Muscle of leg (tissue), 11 donors: Measurements from ENCODE around the gene UBQLNL. TPM values are rescaled to one million over a fixed set of nuclear protein-coding genes. Genes with fewer than 3 reads are reported as not detected.

ENCODE experiments used
- DNase-seq: peaks from one replicate; pipeline ENCODE4 v3.0.0; 2013
- H3K27ac ChIP-seq: one replicate; pipeline ENCODE4 v1.5.1; 2013; ENCODE audit warnings: mild to moderate bottlenecking, low read length, control low read depth
- H3K27me3 ChIP-seq: one replicate; pipeline ENCODE4 v1.6.1; 2013; ENCODE audit warnings: low read length; ENCODE audit not compliant: control insufficient read depth, insufficient read depth
- H3K36me3 ChIP-seq: one replicate; pipeline ENCODE4 v1.6.1; 2013; ENCODE audit warnings: low read length; ENCODE audit not compliant: control insufficient read depth, insufficient read depth
- H3K4me1 ChIP-seq: one replicate; pipeline ENCODE4 v1.6.1; 2013; ENCODE audit warnings: low read length; ENCODE audit not compliant: control insufficient read depth, insufficient read depth
- H3K4me3 ChIP-seq: one replicate; pipeline ENCODE4 v1.5.1; 2013; ENCODE audit warnings: low read length, control low read depth
- H3K9me3 ChIP-seq: replicated peaks from 2 replicates; pipeline ENCODE4 v1.6.1; 2013; ENCODE audit warnings: low read depth, low read length; ENCODE audit not compliant: control insufficient read depth
- WGBS: methylation state at CpG from one replicate; pipeline ENCODE4 v1.1.5; 2013; ENCODE audit warnings: missing lambda C conversion rate; ENCODE audit not compliant: insufficient coverage; 5-methylcytosine and 5-hydroxymethylcytosine counted together
- polyA plus RNA-seq, 8 donors: library from polyadenylated mRNA; unstranded; fragments of 120-200 nt; gene quantifications; one replicate each; pipeline versions ENCODE4 v1.2.1 to v1.2.3, GENCODE V29; 2013; ENCODE audit warnings: inconsistent platforms in 1 of 8, low replicate concordance in 1 of 8; ENCODE audit not compliant: insufficient read length in 8 of 8, insufficient read depth in 1 of 8
- total RNA-seq: library from RNA; stranded (reverse); fragments of 120-200 nt; gene quantifications from one replicate; pipeline ENCODE4 v1.2.4, GENCODE V29; 2013

UBQLNL gene
- total and polyA plus RNA-seq, 9 donors = 0.11 to 0.38 (median 0.19) TPM

DNA sequence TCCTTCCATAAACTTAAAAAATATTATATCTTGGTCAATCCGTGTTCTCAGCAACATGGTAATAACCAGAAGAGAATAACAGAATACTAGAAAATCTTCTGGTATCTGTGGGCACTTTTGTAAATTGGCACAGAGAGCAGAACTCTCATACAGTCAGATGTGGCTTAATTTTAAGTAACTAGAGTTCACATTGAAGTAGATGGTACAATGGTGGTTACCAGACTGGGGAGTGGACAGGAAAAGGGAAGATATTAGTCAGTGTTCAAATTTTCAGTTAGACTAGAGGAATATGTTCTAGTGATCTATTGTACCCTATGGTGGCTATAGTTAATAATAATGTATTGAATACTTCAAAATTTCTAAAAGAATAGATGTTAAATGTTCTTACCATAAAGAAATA lies 24.9 kb upstream of the UBQLNL start:
- Histone ChIP-seq H3K36me3 (no peaks in the 10 kb centered on the region), H3K27me3 (no peaks in the 10 kb centered on the region), H3K9me3 (no peaks in the 10 kb centered on the region), H3K27ac (no peak overlapping the region), H3K4me1 (no peaks in the 10 kb centered on the region), H3K4me3 (no peak overlapping the region)
- no peak for DNase-seq
- no CpG with 5 or more reads among the region's 1 CpG for WGBS

DNA sequence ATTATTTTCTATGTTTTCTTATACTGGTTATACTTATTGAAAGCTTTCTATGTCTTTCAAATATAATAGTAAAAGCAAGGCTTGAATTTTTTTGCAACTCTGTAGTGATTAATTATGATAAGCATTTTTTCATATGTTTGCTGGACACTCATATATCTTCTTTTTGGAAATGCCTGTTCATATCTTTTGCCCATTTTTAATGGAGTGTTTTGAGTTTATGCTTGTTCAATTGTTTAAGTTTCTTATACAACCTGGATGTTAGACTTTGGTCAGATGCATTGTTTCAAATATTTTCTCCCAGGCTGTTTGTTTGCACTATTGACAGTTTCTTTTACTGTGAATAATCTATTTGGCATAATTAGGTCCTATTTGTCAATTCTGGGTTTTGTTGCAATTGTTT lies 20.0 kb upstream of the UBQLNL start:
- no peaks in the 10 kb centered on the region for H3K27me3 ChIP-seq
- no peak for DNase-seq
- no peaks in the 10 kb centered on the region for H3K36me3 ChIP-seq
- no peak overlapping the region for H3K4me3 ChIP-seq
- H3K27ac ChIP-seq = no peak overlapping the region
- no peaks in the 10 kb centered on the region for H3K9me3 ChIP-seq
- H3K4me1 ChIP-seq = no peaks in the 10 kb centered on the region

DNA sequence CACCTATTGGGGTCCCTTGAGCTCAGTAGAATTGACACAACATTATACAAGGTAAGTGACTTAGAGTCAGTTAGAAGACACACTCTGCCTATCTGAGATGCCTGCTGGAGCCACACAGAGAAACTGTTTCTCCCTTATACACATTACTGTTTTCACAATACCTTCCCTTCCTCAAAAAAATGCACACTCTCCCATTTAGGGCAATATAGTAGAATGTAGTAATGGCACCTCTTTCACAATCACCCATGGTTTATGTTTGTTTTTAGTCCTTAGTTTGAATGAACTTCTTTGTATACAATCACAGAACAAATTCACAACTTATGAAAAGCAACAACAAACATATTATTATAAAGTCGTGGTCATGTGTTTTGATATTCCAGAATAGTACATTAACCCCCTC lies 17.5 kb upstream of the UBQLNL start:
- Histone ChIP-seq H3K27me3 (no peaks in the 10 kb centered on the region), H3K36me3 (no peaks in the 10 kb centered on the region), H3K27ac (no peak overlapping the region), H3K9me3 (no peaks in the 10 kb centered on the region), H3K4me1 (no peaks in the 10 kb centered on the region), H3K4me3 (no peak overlapping the region)
- WGBS = no CpG with 5 or more reads among the region's 1 CpG
- DNase-seq = no peak

DNA sequence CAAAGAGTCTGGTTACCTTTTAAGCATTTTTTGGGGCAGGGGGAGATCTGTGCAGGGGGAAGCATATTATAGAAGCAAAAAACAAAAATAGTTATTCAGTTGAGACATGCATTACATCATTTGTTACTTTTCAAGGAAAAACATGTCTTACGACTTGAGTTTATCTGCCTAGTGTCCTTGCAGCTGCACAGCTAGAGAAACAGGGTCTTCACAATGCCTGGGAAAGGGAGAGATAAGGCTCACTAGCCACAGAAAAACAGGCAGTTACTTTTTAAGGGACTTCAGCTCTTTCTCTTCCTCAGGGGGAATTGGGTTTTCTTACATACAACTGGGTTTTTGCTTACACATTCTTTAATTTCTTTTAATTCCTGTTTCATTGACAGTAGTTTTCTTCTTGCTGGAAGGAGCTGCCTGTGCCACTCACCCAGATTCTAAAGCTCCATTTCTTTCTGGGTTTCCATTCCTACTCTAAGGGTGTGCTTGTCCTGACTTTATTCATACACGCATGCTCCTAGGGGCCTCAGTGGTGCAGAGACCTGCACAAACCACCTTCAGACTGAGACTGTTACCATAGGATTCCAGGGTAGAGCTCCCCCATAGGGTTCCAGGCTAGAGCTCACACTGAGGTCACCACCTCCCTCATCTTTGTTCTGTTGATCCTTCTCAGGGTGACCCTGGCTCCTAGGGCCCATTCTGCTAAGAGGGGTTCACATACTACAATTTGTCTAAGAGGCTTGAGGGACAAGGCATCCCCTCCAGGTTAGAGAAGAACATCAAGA lies 14.7 kb upstream of the UBQLNL start:
- no peaks in the 10 kb centered on the region for H3K4me1 ChIP-seq
- H3K9me3 ChIP-seq = no peaks in the 10 kb centered on the region
- H3K4me3 ChIP-seq = no peak overlapping the region
- no peak overlapping the region for H3K27ac ChIP-seq
- no peaks in the 10 kb centered on the region for H3K36me3 ChIP-seq
- no peaks in the 10 kb centered on the region for H3K27me3 ChIP-seq
- DNase-seq = no peak
- 100% methylated on average over 1 of the region's 2 CpGs for WGBS

DNA sequence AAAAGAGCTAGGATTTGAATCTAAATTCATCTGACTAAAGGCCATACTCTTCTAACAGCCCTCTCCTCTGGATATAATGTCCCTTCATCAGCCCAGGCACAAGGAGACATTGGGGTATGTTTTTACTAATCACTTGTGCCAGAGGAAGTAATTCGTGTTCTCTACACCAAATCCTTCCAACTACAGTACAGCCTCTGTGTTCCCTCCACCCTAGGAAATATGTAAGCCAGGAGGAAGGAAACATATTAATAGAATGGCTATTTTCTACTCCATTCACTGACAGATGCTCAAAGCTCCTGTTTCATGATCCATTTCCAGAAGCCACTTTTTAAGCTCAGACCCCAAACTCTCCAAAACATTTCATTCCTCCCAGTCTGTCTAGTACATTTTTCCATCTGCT lies 12.0 kb upstream of the UBQLNL start:
- H3K4me3 ChIP-seq = no peak overlapping the region
- WGBS = no CpG with 5 or more reads among the region's 1 CpG
- no peaks in the 10 kb centered on the region for H3K4me1 ChIP-seq
- no peak overlapping the region for H3K27ac ChIP-seq
- no peaks in the 10 kb centered on the region for H3K36me3 ChIP-seq
- no peaks in the 10 kb centered on the region for H3K9me3 ChIP-seq
- DNase-seq = no peak
- H3K27me3 ChIP-seq = no peaks in the 10 kb centered on the region

DNA sequence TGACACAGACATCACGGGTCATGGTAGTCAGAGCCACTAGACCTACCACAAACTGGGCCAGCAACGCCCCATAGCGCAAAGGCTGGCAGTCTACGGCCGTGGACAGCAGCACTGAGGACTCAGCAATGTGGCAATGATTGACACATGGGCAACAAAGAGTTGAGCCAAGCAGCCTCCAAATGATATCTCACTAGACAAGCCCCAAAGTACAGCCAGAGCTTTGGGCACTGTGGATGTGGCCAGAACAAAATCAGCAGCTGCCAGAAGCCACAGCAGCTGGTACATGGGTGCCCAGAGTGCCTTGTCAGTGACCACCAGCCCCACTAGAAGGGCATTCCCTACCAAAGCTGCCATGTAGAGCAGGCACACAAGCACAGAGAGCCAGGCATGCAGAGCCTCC lies 11.2 kb upstream of the UBQLNL start:
- H3K4me1 ChIP-seq = no peaks in the 10 kb centered on the region
- WGBS = 88% methylated on average over 5 of the region's 5 CpGs
- no peak for DNase-seq
- no peak overlapping the region for H3K27ac ChIP-seq
- H3K4me3 ChIP-seq = no peak overlapping the region
- H3K36me3 ChIP-seq = no peaks in the 10 kb centered on the region
- H3K27me3 ChIP-seq = no peaks in the 10 kb centered on the region
- H3K9me3 ChIP-seq = no peaks in the 10 kb centered on the region

DNA sequence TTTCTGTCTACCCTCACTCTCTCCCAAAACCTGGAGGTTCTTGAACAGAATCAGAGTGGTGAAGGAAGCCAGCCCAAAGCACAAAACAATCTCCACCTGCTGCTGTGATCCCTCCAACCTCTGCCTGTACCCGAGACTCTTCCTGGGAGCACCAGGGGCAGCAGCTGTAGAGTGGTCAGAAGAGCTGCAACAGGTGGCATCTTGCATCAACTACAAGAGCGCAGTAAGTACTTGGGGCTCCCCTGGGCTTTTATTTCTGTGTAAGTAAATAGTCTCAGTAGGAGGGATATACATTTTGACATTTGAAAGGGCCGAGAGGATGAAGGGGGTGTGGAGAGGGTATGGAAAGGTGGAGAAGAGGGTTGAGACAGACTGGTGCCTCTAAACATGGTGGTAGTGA lies 8.3 kb upstream of the UBQLNL start:
- no peaks in the 10 kb centered on the region for H3K36me3 ChIP-seq
- H3K4me1 ChIP-seq = no peaks in the 10 kb centered on the region
- 34% methylated on average over 3 of the region's 3 CpGs for WGBS
- no peak overlapping the region for H3K27ac ChIP-seq
- no peak for DNase-seq
- H3K27me3 ChIP-seq = no peaks in the 10 kb centered on the region
- no peak overlapping the region for H3K4me3 ChIP-seq
- H3K9me3 ChIP-seq = no peaks in the 10 kb centered on the region

DNA sequence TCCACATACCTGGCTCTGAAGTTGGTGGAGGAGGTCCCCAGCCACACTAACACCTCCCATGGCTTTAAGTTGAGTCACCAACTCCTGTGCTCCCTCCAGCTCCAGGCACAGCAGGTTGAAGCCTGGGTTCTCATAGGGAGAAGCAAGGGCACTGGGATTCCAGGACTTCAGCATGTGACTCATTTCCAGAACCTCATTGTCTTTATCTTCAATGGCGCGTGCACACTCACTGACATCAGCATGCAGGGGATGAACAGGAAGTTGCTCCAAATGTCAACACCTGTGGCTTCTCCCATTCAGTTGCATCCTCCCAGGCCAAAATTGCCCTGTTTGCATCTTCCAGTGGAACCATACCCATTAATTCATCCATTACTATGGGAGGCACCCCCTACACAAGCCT lies 5.8 kb upstream of the UBQLNL start:
- Histone ChIP-seq H3K4me3 (no peak overlapping the region), H3K9me3 (no peaks in the 10 kb centered on the region), H3K36me3 (no peaks in the 10 kb centered on the region), H3K27ac (no peak overlapping the region), H3K27me3 (no peaks in the 10 kb centered on the region), H3K4me1 (no peaks in the 10 kb centered on the region)
- DNase-seq = no peak
- 100% methylated on average over 2 of the region's 2 CpGs for WGBS

DNA sequence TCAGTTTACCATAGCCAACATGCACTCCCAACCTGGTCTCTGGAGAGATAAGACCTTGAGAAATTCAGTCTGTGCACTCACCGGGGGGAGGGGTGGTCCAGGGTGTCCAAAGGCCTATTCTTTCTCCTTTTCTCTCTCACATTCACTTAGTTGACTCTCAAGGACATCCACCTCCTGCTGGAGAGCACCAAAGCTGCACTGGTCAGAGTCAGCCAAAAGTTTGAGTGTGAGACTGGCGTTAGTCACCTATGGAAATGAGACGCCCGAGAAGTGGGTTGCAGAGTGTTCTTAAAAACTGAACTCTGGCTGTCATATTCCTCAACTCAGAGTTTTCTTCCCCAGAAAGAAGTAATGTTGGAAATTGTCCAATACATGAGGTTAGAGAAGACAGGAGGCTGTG lies 5.0 kb upstream of the UBQLNL start:
- no peak overlapping the region for H3K27ac ChIP-seq
- WGBS = no CpG with 5 or more reads among the region's 4 CpGs
- no peak for DNase-seq

DNA sequence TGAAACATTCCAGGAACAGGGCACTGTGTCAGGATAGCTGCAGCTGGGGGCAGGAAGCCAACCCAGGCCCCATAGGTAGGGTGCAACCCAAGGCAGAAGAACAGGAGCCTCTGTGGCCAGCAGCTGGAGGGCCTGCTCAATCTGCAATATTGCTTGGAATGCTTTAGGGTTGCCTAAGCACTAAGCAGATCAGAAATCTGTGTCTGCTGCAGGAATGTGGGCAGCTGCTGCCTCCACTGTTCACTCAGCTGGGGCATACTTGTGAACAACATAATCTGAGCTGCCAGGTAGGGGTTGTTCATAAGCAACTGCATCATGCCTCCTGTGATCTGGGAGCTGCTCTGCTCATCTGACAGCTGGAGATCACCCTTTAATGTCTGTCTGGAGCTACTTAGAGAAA lies 1.7 kb downstream of the UBQLNL start:
- Histone ChIP-seq H3K27me3 (no peaks in the 10 kb centered on the region), H3K9me3 (no peaks in the 10 kb centered on the region), H3K4me1 (no peaks in the 10 kb centered on the region), H3K36me3 (no peaks in the 10 kb centered on the region), H3K4me3 (no peak overlapping the region), H3K27ac (no peak overlapping the region)
- no peak for DNase-seq

More for the DNA sequence above, 5.0 kb upstream of the UBQLNL start:
- H3K9me3 ChIP-seq = no peaks in the 10 kb centered on the region
- no peak overlapping the region for H3K4me3 ChIP-seq
- no peaks in the 10 kb centered on the region for H3K27me3 ChIP-seq
- H3K4me1 ChIP-seq = no peaks in the 10 kb centered on the region
- H3K36me3 ChIP-seq = no peaks in the 10 kb centered on the region

DNA sequence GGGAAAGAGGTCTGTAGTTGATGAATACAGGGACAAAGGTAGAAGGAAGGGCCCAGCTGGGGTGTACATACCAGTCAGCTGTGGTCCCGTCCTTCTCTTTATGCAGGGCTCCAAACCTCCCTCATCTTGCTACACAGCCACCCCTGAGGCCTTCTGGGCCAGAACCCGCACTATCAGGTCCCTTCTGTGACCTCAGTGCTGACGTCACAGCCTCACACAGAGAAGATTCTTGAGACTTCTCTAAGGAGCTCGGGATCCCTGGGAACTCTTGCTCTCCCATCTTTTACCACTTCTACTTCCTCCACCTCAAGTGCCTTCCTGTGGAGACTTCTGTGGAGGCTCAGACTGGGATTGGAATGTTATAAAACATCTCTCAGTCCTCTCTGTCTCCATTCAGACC lies 6.7 kb downstream of the UBQLNL start, which contains the start of gene UBQLN3:
Gene UBQLN3, minus strand, starts transcription at position 155 of the 400 bp plus-strand sequence. CDS start 399 bp downstream, outside the sequence.
- Histone ChIP-seq H3K9me3 (no peaks in the 10 kb centered on the region), H3K4me1 (peaks cover 9% of the 10 kb centered on the region), H3K27me3 (no peaks in the 10 kb centered on the region), H3K36me3 (no peaks in the 10 kb centered on the region), H3K27ac (no peak within 1 kb of the TSS), H3K4me3 (no peak within 1 kb of the TSS)
- WGBS = 64% methylated on average over 3 of the region's 4 CpGs
- DNase-seq = no peak
